Measurements from ENCODE around the gene ASS1.

Gene ASS1

GRCh38 chr9:130409246-130409645 is 35.5 kb upstream of the ASS1 start:
- DNase-seq (ENCODE audit: low read depth in 2 of 2), result no peak
- TF ChIP-seq, protein P1, sequence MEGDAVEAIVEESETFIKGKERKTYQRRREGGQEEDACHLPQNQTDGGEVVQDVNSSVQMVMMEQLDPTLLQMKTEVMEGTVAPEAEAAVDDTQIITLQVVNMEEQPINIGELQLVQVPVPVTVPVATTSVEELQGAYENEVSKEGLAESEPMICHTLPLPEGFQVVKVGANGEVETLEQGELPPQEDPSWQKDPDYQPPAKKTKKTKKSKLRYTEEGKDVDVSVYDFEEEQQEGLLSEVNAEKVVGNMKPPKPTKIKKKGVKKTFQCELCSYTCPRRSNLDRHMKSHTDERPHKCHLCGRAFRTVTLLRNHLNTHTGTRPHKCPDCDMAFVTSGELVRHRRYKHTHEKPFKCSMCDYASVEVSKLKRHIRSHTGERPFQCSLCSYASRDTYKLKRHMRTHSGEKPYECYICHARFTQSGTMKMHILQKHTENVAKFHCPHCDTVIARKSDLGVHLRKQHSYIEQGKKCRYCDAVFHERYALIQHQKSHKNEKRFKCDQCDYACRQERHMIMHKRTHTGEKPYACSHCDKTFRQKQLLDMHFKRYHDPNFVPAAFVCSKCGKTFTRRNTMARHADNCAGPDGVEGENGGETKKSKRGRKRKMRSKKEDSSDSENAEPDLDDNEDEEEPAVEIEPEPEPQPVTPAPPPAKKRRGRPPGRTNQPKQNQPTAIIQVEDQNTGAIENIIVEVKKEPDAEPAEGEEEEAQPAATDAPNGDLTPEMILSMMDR (IDR thresholded peaks at IDR 0.05; ENCODE audit: low read depth, low read length), result no peak
- no peak overlapping the region for H3K4me3 ChIP-seq (replicated peaks in 1 of 2; ENCODE audit: low read depth in 2 of 2, low read length in 2 of 2)

- no peak for DNase-seq (ENCODE audit: low read depth in 2 of 2)
- no peak overlapping the region for H3K4me3 ChIP-seq (replicated peaks in 1 of 2; ENCODE audit: low read depth in 2 of 2, low read length in 2 of 2)
- TF ChIP-seq, protein P1 (IDR thresholded peaks at IDR 0.05; ENCODE audit: low read depth, low read length), result no peak
Measured at GRCh38 chr9:130410443-130410842, 34.3 kb upstream of the ASS1 start.

GRCh38 chr9:130411566-130411915 is 33.2 kb upstream of the ASS1 start:
- no peak overlapping the region for H3K4me3 ChIP-seq (replicated peaks in 1 of 2; ENCODE audit: low read depth in 2 of 2, low read length in 2 of 2)
- TF ChIP-seq, protein P1 (IDR thresholded peaks at IDR 0.05; ENCODE audit: low read depth, low read length), result no peak
- DNase-seq (ENCODE audit: low read depth in 2 of 2), result no peak

DNA sequence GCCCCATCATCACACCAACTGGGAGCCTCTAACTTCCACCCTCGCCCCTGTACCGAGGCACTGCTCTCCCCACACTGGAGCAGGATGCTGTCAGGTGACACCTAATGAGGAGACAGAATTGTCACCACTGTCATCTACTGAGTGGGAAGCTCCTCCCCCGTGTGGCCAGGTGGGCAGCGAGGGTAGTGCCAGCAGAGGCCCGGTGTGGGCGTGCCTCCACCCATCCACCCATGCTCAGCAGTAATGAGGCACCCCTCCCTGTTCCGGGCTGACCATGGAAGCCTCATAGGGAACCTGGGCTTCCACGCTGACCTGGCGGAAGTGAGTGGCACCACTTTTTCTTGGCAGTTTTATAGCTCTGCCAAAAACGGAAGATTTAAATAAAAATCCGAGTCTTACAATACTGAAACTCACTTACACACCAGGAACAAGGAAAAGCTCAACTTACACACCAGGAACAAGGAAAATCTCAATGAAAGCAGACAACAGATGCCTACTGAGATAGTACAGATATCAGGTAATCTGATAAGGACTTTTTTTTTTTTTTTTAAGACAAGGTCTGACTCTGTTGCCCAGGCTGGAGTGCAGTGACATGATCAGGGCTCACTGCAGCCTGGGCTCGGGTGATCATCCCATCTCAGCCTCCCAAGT is 30.6 kb upstream of the ASS1 start:
- H3K4me3 ChIP-seq (replicated peaks in 1 of 2; ENCODE audit: low read depth in 2 of 2, low read length in 2 of 2), result no peak overlapping the region
- TF ChIP-seq, protein P1 (IDR thresholded peaks at IDR 0.05; ENCODE audit: low read depth, low read length), result no peak
- no peak for DNase-seq (ENCODE audit: low read depth in 2 of 2)

DNA sequence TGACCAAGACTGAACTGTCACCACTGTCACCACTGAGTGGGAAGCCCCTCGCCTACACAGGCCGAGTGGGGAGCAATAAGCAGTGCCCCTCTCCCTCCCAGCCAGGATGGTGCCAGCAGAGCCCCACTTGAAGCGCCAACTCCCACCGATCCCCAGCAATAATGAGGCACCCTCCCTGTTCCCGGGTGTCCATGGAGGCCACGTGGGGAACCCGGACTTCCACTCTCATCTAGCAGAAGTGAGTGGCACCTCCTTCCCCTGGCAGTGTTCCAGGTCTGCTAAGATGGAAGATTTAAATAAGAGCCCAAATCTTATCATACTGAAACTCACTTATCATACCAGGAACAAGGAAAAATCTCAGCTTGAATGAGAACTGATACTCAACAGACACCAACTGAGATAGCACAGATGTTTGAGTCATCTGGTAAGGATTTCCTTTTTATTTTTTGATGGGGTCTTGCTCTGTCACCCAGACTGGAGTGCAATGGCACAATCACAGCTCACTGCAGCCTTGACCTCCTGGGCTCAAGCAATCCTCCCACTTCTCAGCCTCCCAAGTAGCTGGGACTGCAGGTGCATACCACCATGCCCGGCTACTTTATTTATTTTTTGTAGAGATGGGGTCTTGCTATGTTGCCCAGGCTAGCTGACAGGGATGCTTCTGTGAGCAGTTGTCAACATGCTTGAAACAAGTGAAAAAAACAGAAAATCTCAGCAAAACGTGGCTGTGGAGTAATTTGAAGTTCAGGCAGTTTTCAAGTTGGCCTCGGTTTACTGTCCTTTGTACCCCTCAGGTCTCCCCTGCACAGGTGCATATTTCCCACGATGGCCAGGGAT is 29.6 kb upstream of the ASS1 start:
- no peak overlapping the region for H3K4me3 ChIP-seq (replicated peaks in 1 of 2; ENCODE audit: low read depth in 2 of 2, low read length in 2 of 2)
- DNase-seq (ENCODE audit: low read depth in 2 of 2), result no peak
- TF ChIP-seq, protein P1 (IDR thresholded peaks at IDR 0.05; ENCODE audit: low read depth, low read length), result no peak

DNA sequence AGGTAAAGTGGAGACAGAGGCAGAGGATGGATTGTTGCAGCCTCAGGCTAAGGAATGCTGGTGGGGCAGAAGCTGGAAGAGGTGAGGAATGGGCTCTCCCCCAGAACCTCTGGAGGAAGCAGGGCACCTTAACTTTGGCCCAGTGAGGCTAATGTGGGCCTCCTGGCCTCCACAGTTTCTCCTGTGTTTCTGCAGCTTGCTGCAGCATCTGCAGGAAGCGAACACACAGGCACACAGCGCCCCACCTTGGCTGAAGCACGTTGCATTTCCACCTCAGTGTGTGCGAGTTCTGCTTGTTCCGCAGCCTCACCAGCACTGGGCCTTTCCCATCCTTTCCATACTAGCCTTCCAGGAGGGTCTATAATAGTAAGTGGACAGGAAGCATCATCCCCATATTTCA is 27.2 kb upstream of the ASS1 start:
- no peak overlapping the region for H3K4me3 ChIP-seq (replicated peaks in 1 of 2; ENCODE audit: low read depth in 2 of 2, low read length in 2 of 2)
- DNase-seq (ENCODE audit: low read depth in 2 of 2), result no peak
- TF ChIP-seq, protein P1 (IDR thresholded peaks at IDR 0.05; ENCODE audit: low read depth, low read length), result no peak

Data from cardiac fibroblast (primary cell).